HG03565 (cell line): ENCODE measurements around the gene TOX2.

Experiments
- ATAC-seq: cut with Tn5 transposase; IDR thresholded peaks from one replicate; pipeline ENCODE4 v1.9.1; 2021; ENCODE audit warnings: mild to moderate bottlenecking, moderate library complexity; ENCODE audit not compliant: unreplicated experiment

The TOX2 gene

GRCh38 chr20:43938932-43939761 lies 24.5 kb downstream of the TOX2 start:
- no peak for ATAC-seq

GRCh38 chr20:43939762-43940121 lies 25.1 kb downstream of the TOX2 start:
- ATAC-seq, result no peak

GRCh38 chr20:43940518-43941225 lies 26.0 kb downstream of the TOX2 start:
- no peak for ATAC-seq

GRCh38 chr20:43941476-43942200 lies 27.0 kb downstream of the TOX2 start:
- ATAC-seq, result no peak

- no peak for ATAC-seq
Measured at GRCh38 chr20:43942201-43942590, 27.5 kb downstream of the TOX2 start.

GRCh38 chr20:43942667-43943285 lies 28.1 kb downstream of the TOX2 start:
- ATAC-seq, result no peak

- no peak for ATAC-seq
Measured at GRCh38 chr20:43943725-43944124, 29.1 kb downstream of the TOX2 start.

GRCh38 chr20:43944653-43945235 lies 30.1 kb downstream of the TOX2 start:
- no peak for ATAC-seq

GRCh38 chr20:43945391-43946205 lies 30.9 kb downstream of the TOX2 start:
- ATAC-seq, result no peak

- ATAC-seq, result no peak
Measured at GRCh38 chr20:43946206-43946491, 31.5 kb downstream of the TOX2 start.

- no peak for ATAC-seq
Measured at GRCh38 chr20:43946659-43947315, 32.1 kb downstream of the TOX2 start.

GRCh38 chr20:43947316-43947710 lies 32.7 kb downstream of the TOX2 start:
- no peak for ATAC-seq

- no peak for ATAC-seq
Measured at GRCh38 chr20:43948455-43948854, 33.8 kb downstream of the TOX2 start.

- ATAC-seq, result no peak
Measured at GRCh38 chr20:43949248-43949647, 34.6 kb downstream of the TOX2 start.

- ATAC-seq, result no peak
Measured at GRCh38 chr20:43949741-43950618, 35.3 kb downstream of the TOX2 start.

- no peak for ATAC-seq
Measured at GRCh38 chr20:43953919-43954592, 39.4 kb downstream of the TOX2 start.

GRCh38 chr20:43954704-43955061 lies 40.0 kb downstream of the TOX2 start:
- ATAC-seq, result no peak

- ATAC-seq, result peak; percentile 53
Measured at GRCh38 chr20:43955062-43955749, 40.6 kb downstream of the TOX2 start.
